Natural killer cell treated with Interleukin-12 subunit alpha and Interleukin-12 subunit beta and Interleukin-15 and Interleukin-18, amount 100 ng/mL, for 72 hours (primary cell): ENCODE data around the gene IMPDH1. TPM values are rescaled to one million over a fixed set of nuclear protein-coding genes. Genes with fewer than 3 reads are reported as not detected.

Experiments
- ATAC-seq, 2 donors: fragments of 150-1000 bp; cut with Tn5 transposase in 1 of 2; sonication (Bioruptor Pico), chemical (Tn5 transposase) in 1 of 2; 2 replicates each; pipeline ENCODE4 v1.10.0; 2021
- DNase-seq: peaks from one replicate; pipeline ENCODE4 v3.0.0; 2022; ENCODE audit warnings: low spot score
- H3K27ac Mint-ChIP-seq, 2 donors: 1 replicate in 1 of 2; 2 replicates in 1 of 2; pipeline ENCODE4 v1.8.0; 2022; ENCODE audit warnings: mixed read lengths in 2 of 2, mild to moderate bottlenecking in 1 of 2, moderate library complexity in 1 of 2
- H3K27me3 Mint-ChIP-seq, 2 donors: 1 replicate in 1 of 2; 2 replicates in 1 of 2; pipeline ENCODE4 v1.8.0; 2022; ENCODE audit warnings: mixed read lengths in 2 of 2
- H3K36me3 Mint-ChIP-seq: one replicate; pipeline ENCODE4 v1.8.0; 2022; ENCODE audit warnings: mixed read lengths
- H3K4me1 Mint-ChIP-seq, 2 donors: 1 replicate in 1 of 2; 2 replicates in 1 of 2; pipeline ENCODE4 v1.8.0; 2022; ENCODE audit warnings: low read depth in 2 of 2, mixed read lengths in 2 of 2, mild to moderate bottlenecking in 1 of 2
- H3K4me3 Mint-ChIP-seq: one replicate; pipeline ENCODE4 v1.8.0; 2022; ENCODE audit warnings: mixed read lengths
- H3K9me3 Mint-ChIP-seq: 2 replicates; pipeline ENCODE4 v1.8.0; 2022; ENCODE audit warnings: mixed read lengths
- total RNA-seq, 2 donors: library from RNA; stranded (reverse); gene quantifications; one replicate each; pipeline ENCODE4 v1.2.3, GENCODE V29; 2022

The IMPDH1 gene
- total RNA-seq, 2 donors from 2014 or later = 15.8 to 34.5 TPM

DNA sequence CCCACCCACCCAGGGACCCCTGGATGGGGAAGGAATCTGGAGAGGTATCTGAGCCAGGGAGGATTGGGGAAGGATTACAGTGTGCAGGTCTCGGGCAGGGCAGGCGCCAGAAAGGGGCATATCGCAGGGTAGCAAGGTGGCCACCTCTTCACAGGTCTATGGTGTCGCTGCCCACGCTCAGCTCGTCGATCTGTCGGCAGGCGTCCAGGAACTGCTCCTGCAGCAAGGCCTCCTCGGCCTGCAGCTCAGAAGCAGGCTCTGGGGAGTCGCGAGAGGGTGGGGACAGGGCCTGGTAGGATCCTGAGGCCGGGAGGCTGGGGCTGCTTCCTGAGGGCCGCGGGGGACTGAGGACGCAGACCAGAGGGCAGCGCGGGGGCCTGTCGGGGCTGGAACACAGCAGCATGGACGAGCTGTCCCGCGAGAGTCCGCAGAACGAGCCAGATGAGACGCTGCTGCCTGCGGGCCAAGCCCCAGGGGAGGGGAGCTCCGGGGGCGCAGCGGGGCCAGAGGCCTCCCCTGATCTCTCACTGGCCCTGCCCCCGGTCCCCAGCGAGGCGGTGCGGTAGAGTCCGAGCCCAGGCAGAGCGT, 59.0 kb downstream of the IMPDH1 start:
- Mint-ChIP-seq H3K4me1 (peaks cover 4 to 8% of the 10 kb centered on the region in 2 donors), H3K9me3 (no peaks in the 10 kb centered on the region), H3K36me3 (no peaks in the 10 kb centered on the region), H3K27ac (no peak overlapping the region), H3K27me3 (peaks cover 29 to 31% of the 10 kb centered on the region in 2 donors), H3K4me3 (no peak overlapping the region)
- DNase-seq (no peak), ATAC-seq (no peak)

DNA sequence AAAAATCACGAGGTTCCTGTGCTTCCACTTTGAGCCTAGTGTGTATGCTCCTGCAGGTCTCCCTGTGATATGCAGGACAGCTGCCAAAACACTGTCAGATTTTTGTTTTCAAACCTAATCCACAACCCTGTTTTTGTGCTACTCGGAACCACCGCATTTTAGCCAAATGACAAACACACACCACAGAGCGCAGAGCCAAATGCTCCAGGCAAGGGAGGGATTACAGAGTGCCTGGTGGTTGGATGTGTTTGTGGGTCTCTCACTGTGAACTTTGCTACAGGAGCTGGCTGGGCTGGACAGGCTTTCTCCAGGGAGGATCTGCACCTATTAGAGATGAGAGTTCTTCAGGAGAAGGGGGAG, 60.3 kb downstream of the IMPDH1 start:
- Mint-ChIP-seq H3K27ac (no peak overlapping the region), H3K4me3 (no peak overlapping the region), H3K36me3 (no peaks in the 10 kb centered on the region), H3K27me3 (peaks cover 29 to 31% of the 10 kb centered on the region in 2 donors), H3K9me3 (no peaks in the 10 kb centered on the region), H3K4me1 (peaks cover 0 to 5% of the 10 kb centered on the region in 2 donors)
- no peak for DNase-seq
- ATAC-seq = no peak

DNA sequence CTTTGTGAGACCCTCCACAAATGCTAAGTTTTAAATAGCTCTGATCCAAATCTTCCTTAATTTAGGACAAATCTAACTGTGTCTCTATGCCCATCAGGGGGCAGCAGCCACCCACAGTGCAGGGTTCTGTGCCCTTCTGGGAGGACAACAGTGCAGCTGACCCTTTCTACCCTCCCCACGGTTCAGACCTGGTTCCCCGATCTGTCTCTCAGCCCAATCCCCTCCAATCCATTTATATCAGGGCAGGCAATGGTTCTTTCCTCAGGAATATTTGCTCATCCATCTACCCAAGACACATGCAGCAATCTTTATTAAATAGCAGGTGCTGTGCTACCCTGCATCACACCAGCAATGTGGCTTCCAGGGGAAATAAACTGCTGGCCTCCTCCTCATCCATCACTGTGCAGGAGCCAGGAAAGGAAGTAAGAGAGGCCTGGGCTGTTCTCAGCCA, 62.1 kb downstream of the IMPDH1 start:
- Mint-ChIP-seq H3K9me3 (no peaks in the 10 kb centered on the region), H3K4me1 (peaks cover 6 to 14% of the 10 kb centered on the region in 2 donors), H3K4me3 (no peak overlapping the region), H3K27ac (no peak overlapping the region), H3K36me3 (no peaks in the 10 kb centered on the region), H3K27me3 (peaks cover 14 to 18% of the 10 kb centered on the region in 2 donors)
- peak in 1 of 2 donors; percentile 32 for ATAC-seq
- DNase-seq = no peak

DNA sequence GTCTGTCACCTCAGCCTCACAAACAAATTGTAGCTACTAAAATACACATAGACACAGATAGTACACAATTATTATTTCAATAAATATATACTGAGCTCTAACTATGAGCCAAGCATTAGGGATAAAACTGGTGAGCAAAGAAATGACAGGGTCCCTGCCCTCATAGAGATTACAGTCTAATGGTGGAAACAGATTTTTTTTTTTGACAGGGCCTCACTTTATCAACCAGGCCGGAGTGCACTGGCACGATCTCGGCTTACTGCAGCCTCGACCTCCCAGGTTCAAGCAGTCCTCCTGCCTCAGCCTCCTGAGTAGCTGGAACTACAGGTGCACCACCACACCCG, 65.4 kb downstream of the IMPDH1 start:
- peak overlapping the region in 1 of 2 donors; percentile 84 for H3K27ac Mint-ChIP-seq
- no peaks in the 10 kb centered on the region for H3K36me3 Mint-ChIP-seq
- H3K4me3 Mint-ChIP-seq = peak overlapping the region; percentile 92
- no peaks in the 10 kb centered on the region for H3K9me3 Mint-ChIP-seq
- no peak for DNase-seq
- H3K27me3 Mint-ChIP-seq = peaks cover 11 to 13% of the 10 kb centered on the region in 2 donors
- ATAC-seq = no peak
- peaks cover 26 to 27% of the 10 kb centered on the region in 2 donors for H3K4me1 Mint-ChIP-seq

DNA sequence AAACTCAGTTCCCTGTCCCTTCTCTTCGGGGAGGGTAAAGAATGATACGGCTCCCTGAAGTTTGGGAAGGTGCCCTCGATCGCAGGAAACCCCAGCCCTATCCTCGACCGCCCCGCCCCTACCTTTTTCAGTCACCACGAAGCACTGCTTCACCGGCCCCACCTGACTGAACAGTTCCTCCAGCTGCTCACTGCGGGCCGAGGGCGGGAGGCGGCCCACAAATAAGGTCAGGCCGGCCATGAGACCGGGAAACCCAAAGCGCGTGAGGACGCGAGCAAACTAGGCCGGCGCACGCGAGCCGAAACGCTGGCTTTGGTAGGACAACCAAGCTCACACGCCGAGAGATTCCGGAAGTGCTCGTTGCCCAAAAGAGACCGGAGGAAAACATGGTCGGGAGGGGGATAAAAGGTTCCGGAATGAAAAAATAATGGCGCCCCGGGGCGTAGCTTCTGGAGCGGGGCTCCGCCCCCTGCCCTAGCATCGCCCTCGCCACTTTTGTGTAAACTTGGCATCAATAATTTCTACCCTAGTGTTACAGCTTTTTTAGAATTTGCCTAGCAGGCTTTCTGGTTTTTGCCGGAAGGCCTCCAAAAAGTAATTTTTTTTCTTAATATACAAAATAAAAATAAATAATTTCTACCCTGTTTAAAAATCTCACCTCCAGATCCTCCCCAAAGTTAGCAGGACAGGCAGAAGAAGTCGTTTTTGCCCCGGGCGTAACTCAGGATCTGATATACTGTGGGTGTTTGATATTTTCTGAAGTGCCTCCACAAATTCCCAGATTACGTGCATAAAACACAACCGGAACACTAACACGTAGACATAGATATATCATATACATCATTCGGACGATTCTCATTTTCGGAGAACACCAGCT, 66.0 kb downstream of the IMPDH1 start, which contains the start of gene RBM28:
TSS of gene RBM28 (minus strand) at position 355 of the 877 bp plus-strand sequence. CDS start at position 240, 115 bp downstream.
- Mint-ChIP-seq H3K9me3 (no peaks in the 10 kb centered on the region), H3K4me1 (peaks cover 26 to 27% of the 10 kb centered on the region in 2 donors), H3K36me3 (no peaks in the 10 kb centered on the region), H3K27me3 (peaks cover 5 to 9% of the 10 kb centered on the region in 2 donors), H3K27ac (peak within 1 kb of the TSS; percentile 84 to 93), H3K4me3 (peak within 1 kb of the TSS; percentile 92)
- DNase-seq (peak; percentile 90), ATAC-seq (peak; percentile 96 to 98)

Other genes with a start within 250 kb of the IMPDH1 start
- gene LEP, start 168.7 kb downstream of the IMPDH1 start, total RNA-seq = not detected
- gene RBM28, start 66.1 kb downstream of the IMPDH1 start, total RNA-seq = 10 to 100 TPM; 46.4 to 77.1 TPM
- gene PRRT4, start 48.3 kb downstream of the IMPDH1 start, total RNA-seq = not detected
- gene HILPDA, start 45.9 kb upstream of the IMPDH1 start, total RNA-seq = 1 to 10 TPM; 3.8 to 9.1 TPM
- 10 to 100 TPM; 35.7 to 48.2 TPM for gene METTL2B, start 66.8 kb upstream of the IMPDH1 start, total RNA-seq